NCI-H2107 treated with DMSO at 0.1 percent for 48 hours (cell line): ENCODE data around the gene KAZN.
A peak's percentile ranks its signal among the peaks of the same experiment; 100 is the strongest.

Experiments
- DNase-seq: peaks from one replicate; lab custom pipeline; 2025; ENCODE audit not compliant: unreplicated experiment; lab: John Stamatoyannopoulos, UW

The KAZN gene

DNA sequence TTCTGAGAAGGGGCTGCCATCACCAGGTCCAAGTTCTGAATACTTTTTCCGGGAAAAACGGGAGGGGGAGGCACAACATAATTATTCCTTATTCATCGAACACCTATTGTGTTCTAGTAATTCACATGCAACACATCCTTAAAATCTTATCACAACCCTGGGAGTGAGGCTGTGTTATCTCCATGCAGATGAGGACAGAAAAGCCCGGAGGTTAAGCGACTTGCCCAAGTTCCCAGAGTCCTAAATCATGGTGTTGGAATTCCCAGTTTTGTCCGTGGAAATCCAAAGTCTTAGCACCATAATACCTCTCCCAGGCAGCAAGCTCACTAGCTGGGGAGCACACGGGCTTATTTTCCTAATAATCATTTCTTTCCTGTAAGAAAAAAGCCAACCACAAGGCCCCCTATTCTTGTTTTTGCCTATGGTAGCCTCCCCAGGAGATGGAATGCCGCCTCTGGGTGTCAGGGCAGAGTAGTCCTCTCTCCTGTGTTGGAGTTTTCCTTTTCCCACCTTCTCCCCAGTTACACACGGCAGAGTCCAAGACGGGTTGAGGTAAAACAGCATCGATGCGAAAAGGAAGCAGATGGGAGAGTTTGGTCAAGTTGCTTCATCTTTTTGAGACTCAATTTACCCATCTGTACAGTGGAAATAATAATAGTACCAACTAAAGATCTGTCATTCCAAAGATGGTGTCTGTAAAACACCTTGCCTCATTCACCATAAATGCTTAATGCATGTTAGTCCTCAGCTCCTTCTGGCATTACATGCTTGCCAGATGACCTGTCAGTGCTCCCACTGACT is 327.1 kb downstream of the KAZN start:
- DNase-seq, result no peak

- DNase-seq, result no peak
Measured at GRCh38 chr1:14926229-14926628, 327.7 kb downstream of the KAZN start.

- DNase-seq, result no peak
Measured at GRCh38 chr1:14926818-14927575, 328.5 kb downstream of the KAZN start.

DNA sequence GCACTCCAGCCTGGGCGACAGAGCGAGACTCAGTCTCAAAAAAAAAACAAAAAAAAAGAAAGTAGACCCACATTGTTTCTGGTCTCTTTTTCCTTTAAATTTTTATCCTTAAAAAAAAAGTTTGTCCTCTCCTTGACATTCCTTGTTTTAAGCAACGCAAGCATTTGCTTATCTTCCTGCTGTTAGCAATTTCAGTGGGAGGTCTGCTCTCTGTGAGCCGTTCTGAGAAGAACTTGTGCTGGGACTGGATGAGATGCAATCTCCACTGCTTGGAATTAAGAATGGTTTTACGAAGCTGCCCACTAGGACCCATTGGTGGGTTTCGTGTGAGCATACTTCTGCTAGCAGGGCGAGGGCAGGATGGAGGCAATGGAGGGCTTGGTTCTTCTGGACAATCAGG is 329.9 kb downstream of the KAZN start:
- DNase-seq, result no peak

DNA sequence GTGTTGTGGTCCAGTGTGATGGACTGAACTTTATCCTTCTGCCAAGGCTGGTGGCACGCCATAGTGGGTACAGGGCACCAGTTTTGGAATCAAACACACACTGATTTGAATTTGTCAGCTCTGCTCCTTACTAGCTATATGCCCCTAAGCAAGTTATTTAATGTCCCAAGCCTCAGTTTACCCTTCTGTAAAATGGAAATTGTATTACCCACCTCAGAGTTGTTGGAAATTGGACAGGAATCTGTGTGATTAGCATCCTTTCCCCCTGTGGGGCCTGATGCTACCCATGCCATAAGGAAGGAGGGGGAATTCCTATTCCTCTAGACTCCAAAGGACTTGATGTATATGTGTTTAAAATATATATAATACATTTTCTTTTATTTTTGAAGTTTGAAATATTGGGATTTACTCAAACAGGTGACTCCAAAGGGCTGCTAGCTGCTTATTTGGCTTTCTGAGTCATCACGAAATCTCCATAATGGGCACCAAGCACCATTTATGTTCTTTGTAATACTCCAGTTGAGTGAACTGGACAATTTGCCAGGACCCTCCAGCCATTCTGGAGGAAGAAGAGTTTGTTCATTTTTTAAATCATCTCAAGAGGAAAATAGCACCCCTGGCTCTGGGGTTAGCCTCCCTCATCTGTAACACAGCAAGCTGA is 330.5 kb downstream of the KAZN start:
- DNase-seq, result no peak

- peak; percentile 57 for DNase-seq
Measured at GRCh38 chr1:14929547-14930246, 331.2 kb downstream of the KAZN start.

DNA sequence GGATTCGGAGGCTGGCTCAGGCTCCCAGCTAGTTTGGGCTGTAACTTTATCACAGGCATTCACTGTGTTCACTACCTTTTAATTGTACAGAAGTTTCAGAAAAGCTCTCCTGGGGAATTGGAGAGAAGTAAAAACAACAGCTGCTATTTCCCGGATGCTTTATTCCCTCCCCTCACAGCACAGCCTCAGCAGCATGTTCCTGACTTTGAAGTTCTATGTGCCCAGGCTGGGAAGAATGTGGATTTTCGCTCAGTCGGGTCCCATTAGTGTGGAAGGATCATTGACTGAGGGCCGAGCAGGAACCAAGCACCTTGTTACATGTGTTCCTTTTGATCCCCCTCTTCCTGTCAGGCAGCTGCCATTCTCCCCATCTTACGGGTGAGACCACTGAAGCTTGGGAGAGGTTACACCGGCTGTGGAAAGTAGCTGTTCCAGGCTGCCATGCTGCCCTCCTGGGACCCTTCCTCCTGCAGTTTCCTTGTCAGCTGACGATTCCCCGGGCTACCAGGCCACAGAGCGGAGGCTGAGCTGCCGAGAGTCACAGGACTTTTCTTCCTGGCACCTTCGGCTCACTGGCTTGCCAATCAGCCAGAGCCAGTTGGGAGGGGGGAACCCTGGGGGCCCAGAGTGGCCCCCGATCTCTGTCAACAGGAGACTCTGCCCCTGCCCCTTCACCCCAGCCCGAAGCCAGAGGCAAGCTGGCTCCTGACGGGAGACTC is 331.9 kb downstream of the KAZN start:
- DNase-seq, result no peak

- no peak for DNase-seq
Measured at GRCh38 chr1:14932034-14932638, 333.7 kb downstream of the KAZN start.

GRCh38 chr1:14934867-14935266 is 336.4 kb downstream of the KAZN start:
- no peak for DNase-seq

GRCh38 chr1:14936815-14937214 is 338.3 kb downstream of the KAZN start:
- no peak for DNase-seq

- peak; percentile 36 for DNase-seq
Measured at GRCh38 chr1:14937288-14937949, 338.9 kb downstream of the KAZN start.

DNA sequence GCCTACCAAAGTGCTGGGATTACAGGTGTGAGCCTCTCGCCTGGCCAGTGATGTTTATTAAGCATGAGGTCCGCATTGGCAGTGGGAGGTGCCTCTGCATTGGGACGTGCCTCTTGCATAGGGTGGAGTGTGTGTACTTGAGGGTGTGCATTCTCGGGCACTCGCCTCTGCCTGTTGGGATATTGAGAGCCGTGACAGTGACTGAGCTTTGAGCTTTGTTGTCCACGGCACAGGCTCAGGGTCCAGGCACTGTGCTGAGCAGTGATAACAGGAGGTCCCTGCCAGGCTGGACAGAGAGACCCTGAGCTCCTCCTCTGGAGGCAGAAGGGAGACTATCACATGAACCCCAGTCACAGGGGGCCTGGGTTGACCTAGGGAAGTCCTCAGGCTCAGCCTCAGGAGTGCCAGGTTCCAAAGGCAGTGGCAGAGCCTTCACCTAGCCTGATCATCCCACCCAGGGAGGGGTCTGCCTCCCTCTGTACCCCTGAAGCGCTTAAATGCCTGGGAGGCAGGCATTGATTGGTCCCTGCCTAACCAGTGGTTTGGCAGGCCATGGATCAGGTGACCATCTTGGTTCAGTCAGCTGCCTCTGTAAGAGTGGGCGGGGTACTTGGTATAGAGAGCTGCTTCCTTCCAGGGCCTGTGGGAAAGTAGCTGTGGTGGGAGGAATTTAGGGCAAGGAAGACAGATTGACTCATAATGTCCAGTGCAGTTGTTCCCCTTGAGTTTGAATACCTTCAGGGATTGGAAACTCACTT is 341.2 kb downstream of the KAZN start:
- no peak for DNase-seq

- DNase-seq, result no peak
Measured at GRCh38 chr1:14940285-14940870, 341.9 kb downstream of the KAZN start.

GRCh38 chr1:14941864-14942263 is 343.4 kb downstream of the KAZN start:
- DNase-seq, result peak; percentile 75

- no peak for DNase-seq
Measured at GRCh38 chr1:14944471-14944985, 346.0 kb downstream of the KAZN start.

DNA sequence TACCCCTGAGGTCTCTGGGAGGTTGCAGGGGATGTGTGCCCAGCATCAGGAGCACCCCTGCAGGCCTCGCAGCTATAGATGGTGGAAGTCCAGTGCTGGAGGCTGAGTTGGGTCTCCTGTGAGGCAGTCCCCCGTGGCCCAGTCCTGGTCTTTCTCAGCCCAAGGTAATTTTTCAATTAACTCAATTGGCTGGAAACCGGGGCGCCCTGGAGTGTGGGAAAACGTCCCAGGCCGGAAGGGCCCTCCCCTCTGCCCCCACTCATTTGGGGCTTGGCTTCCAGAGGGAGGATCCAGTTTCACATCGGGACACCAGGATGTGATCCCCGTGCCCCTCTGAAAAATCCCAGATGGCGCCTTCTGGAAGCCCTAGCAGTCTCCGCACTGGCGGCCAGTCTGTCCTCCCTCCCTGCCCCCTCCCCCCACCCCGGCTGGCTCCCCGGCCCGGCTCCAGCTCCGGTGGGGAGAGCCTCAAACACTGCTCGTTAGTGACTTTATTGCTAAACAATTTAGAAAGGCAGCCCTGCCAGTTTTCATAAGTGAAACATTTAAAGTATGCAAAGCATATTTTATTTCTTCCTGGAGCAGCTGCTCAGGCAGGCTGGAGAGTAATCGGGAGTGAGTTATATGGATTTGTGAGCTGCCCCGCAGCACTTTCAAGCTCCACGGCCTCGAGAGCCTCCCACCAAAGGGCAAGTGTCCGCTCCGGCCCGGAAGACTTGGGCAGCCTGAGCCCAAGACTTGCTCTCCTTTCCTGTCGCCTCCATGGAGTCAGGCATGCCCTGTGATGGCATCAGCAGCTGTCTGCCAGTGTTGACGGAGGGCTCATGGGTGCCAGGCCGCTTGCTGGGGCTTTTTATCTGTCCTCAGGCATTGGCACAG is 346.9 kb downstream of the KAZN start:
- no peak for DNase-seq

GRCh38 chr1:14946011-14946359 is 347.5 kb downstream of the KAZN start:
- DNase-seq, result no peak
